ENCODE data around the gene SMYD3.

DNA sequence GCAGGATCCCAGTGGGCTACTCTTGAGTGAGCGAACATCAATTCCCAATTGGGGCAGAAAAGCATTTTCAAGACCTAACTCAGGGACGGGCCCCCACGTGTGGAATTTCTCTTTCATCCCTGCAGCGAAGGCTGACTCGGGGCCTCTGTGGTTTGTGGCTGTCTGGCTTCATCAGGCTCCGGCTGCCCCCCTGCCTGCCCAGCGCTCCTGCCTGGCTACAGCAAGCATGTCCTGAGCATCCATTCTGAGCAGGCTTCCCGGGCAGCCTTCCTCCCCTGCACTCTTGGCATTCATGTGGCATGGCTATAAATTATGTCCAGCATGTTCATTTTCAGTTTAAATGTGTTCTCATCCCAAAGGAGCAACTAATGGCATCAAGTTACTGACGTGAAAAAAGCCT lies 764.2 kb downstream of the SMYD3 start:
- TF ChIP-seq ELF4 (IDR thresholded peaks at IDR 0.05) (no peak), HDGF (IDR thresholded peaks at IDR 0.05; ENCODE audit: borderline replicate concordance) (no peak), TARDBP (IDR thresholded peaks at IDR 0.05) (no peak), L3MBTL2 (conservative IDR thresholded peaks at IDR 0.05) (no peak), SP1 (IDR thresholded peaks at IDR 0.05) (no peak), BHLHE40 (IDR thresholded peaks at IDR 0.05; ENCODE audit: borderline replicate concordance) (no peak)
- TF ChIP-seq, protein P1, sequence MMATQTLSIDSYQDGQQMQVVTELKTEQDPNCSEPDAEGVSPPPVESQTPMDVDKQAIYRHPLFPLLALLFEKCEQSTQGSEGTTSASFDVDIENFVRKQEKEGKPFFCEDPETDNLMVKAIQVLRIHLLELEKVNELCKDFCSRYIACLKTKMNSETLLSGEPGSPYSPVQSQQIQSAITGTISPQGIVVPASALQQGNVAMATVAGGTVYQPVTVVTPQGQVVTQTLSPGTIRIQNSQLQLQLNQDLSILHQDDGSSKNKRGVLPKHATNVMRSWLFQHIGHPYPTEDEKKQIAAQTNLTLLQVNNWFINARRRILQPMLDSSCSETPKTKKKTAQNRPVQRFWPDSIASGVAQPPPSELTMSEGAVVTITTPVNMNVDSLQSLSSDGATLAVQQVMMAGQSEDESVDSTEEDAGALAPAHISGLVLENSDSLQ (IDR thresholded peaks at IDR 0.05): peak; percentile 41

Data from HEK293T (cell line).